GM21381 (cell line): ENCODE measurements around the gene SLC12A7.
"Not testable (repeated sequence)": the region's sequence is repeated elsewhere in the genome, so short reads cannot be mapped to it uniquely, and the experiment has no call there.

ENCODE experiments used
- ATAC-seq: cut with Tn5 transposase; IDR thresholded peaks from one replicate; pipeline ENCODE4 v1.9.1; 2021; ENCODE audit warnings: mild to moderate bottlenecking, moderate library complexity; ENCODE audit not compliant: unreplicated experiment

The SLC12A7 gene

GRCh38 chr5:1099926-1100663 lies 11.8 kb downstream of the SLC12A7 start:
- ATAC-seq = no peak

GRCh38 chr5:1098986-1099597 lies 12.8 kb downstream of the SLC12A7 start:
- no peak for ATAC-seq

GRCh38 chr5:1097988-1098385 lies 13.9 kb downstream of the SLC12A7 start:
- not testable (repeated sequence) for ATAC-seq

- ATAC-seq = no peak
Measured at GRCh38 chr5:1097381-1097987, 14.4 kb downstream of the SLC12A7 start.

- ATAC-seq = no peak
Measured at GRCh38 chr5:1096838-1097237, 15.0 kb downstream of the SLC12A7 start.

GRCh38 chr5:1095990-1096363 lies 15.9 kb downstream of the SLC12A7 start:
- no peak for ATAC-seq

GRCh38 chr5:1095302-1095989 lies 16.4 kb downstream of the SLC12A7 start:
- ATAC-seq = no peak

GRCh38 chr5:1094670-1095190 lies 17.1 kb downstream of the SLC12A7 start:
- no peak for ATAC-seq

GRCh38 chr5:1093361-1093760 lies 18.5 kb downstream of the SLC12A7 start:
- ATAC-seq = no peak

GRCh38 chr5:1092122-1092521 lies 19.7 kb downstream of the SLC12A7 start:
- no peak for ATAC-seq

- no peak for ATAC-seq
Measured at GRCh38 chr5:1091632-1092031, 20.2 kb downstream of the SLC12A7 start.

GRCh38 chr5:1090538-1090937 lies 21.3 kb downstream of the SLC12A7 start:
- ATAC-seq = no peak

GRCh38 chr5:1089621-1090040 lies 22.2 kb downstream of the SLC12A7 start:
- no peak for ATAC-seq

- ATAC-seq = no peak
Measured at GRCh38 chr5:1089146-1089545, 22.7 kb downstream of the SLC12A7 start.

- ATAC-seq = no peak
Measured at GRCh38 chr5:1088726-1089125, 23.1 kb downstream of the SLC12A7 start.

- ATAC-seq = no peak
Measured at GRCh38 chr5:1088031-1088430, 23.8 kb downstream of the SLC12A7 start.

GRCh38 chr5:1087428-1087827 lies 24.4 kb downstream of the SLC12A7 start:
- no peak for ATAC-seq

- ATAC-seq = no peak
Measured at GRCh38 chr5:1086871-1087270, 25.0 kb downstream of the SLC12A7 start.

- ATAC-seq = no peak
Measured at GRCh38 chr5:1086137-1086536, 25.7 kb downstream of the SLC12A7 start.

GRCh38 chr5:1085391-1085790 lies 26.5 kb downstream of the SLC12A7 start:
- no peak for ATAC-seq

GRCh38 chr5:1083823-1084605 lies 27.8 kb downstream of the SLC12A7 start:
- no peak for ATAC-seq
